PC-9 (cell line): Measurements from ENCODE around the gene ITGB5.

ENCODE experiments used
- CTCF ChIP-seq: fragments of 200-600 bp; sonication (generic); conservative IDR thresholded peaks from 2 replicates; pipeline ENCODE4 v1.6.1; 2017; ENCODE audit warnings: mixed run types, antibody characterized with exemption, mild to moderate bottlenecking, moderate library complexity
- EZH2 ChIP-seq: fragments of 200-600 bp; sonication (generic); IDR thresholded peaks from 2 replicates; pipeline ENCODE4 v1.8.0; 2017; ENCODE audit warnings: antibody characterized with exemption, low read depth

GRCh38 chr3:124759666-124760401, 127.3 kb downstream of the ITGB5 start:
- TF ChIP-seq CTCF (no peak), EZH2 (no peak)
